ENCODE data around the gene FTO. TPM values are rescaled to one million over a fixed set of nuclear protein-coding genes. Genes with fewer than 3 reads are reported as not detected.
A peak's percentile ranks its signal among the peaks of the same experiment; 100 is the strongest.

Gene FTO
- total and polyA plus RNA-seq, 2 of the 13 experiments (the other 11 are each of a cell fraction or from before 2014, with no cell fraction given) = 41.6 to 55.8 TPM

DNA sequence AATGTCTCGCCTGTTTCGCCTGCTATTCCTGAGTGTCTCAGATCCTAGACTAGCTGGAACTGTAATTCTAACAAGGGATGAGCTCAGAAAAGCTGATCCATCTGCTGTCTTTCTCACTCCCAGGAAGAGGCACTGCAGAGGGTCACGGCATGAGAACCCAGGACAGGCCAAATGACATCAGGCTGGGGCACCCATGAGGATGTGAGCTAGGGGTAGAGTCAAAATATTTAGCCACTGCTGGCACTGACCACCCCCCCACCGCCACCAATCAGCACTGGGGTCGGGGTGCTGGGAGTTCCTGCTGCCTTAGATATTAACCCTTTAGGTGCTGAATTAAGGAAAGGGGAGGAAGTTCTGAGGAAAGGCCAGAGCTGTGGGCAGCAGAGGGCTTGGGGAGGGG, 470.2 kb downstream of the FTO start:
- BruUV-seq (replicated peaks) = no TSS peak
- FAIRE-seq (no peak), DNase-seq (ENCODE audit: low spot score) (no peak), ATAC-seq (no peak)
- 70% methylated on average over 5 of the region's 5 CpGs for WGBS (ENCODE audit: low lambda C conversion rate)
- Histone ChIP-seq H3K79me2 (ENCODE audit: insufficient read depth, low read length) (no peaks in the 10 kb centered on the region), H3K4me3 (replicated peaks in 1 of 3; ENCODE audit: insufficient read depth in 1 of 3, low read depth in 2 of 3, low read length in 3 of 3) (no peak overlapping the region), H3K9me3 (ENCODE audit: low read length) (no peaks in the 10 kb centered on the region), H3K36me3 (replicated peaks in 1 of 2; ENCODE audit: control insufficient read depth in 1 of 2, insufficient read depth in 2 of 2, low read length in 2 of 2) (no peaks in the 10 kb centered on the region), H3K4me2 (ENCODE audit: low read depth, low read length) (peak overlapping the region; percentile 90), H3K9ac (ENCODE audit: insufficient read depth, low read depth, low read length) (peak overlapping the region; percentile 79), H3K27me3 (ENCODE audit: control insufficient read depth in 1 of 2, insufficient read depth in 2 of 2, low read length in 2 of 2) (no peaks in the 10 kb centered on the region), H4K20me1 (ENCODE audit: insufficient read depth, low read length) (no peaks in the 10 kb centered on the region), H3K27ac (ENCODE audit: extremely low read length, insufficient read depth, low read length) (peak overlapping the region; percentile 97), H3K4me1 (ENCODE audit: insufficient read depth, low read length) (peaks cover 91% of the 10 kb centered on the region), H2AFZ (ENCODE audit: low read length) (no peak overlapping the region)
- intact Hi-C loops (cut with micrococcal nuclease; ENCODE audit: unreplicated experiment) = loop anchor here (2.0 to 10.0 kb wide), 3 partner anchors 109 to 629 kb away; partner anchors contain the start of gene IRX3
- CTCF ChIA-PET (ENCODE audit: low intra/inter-chr PET ratio, low total read pairs) = no interaction called here
- POLR2A ChIA-PET = interaction anchor here (0.6 to 4.6 kb wide), 10 partner anchors 9 to 227 kb away, joined by 3 to 155 read pairs (median 4); no protein-coding TSS in a partner anchor
- in situ Hi-C loops (cut with HindIII; ENCODE audit: extremely low pct_ligation_motif_present, low pct_unique_long_range_greater_than_20kb) = no loop called here
- TF ChIP-seq SALL2 (CRISPR knock-in tag; IDR thresholded peaks at IDR 0.05) (0 out of 2 replicates have a peak, but pooled peaks have one; percentile 44), ZNF274 (CRISPR knock-in tag; IDR thresholded peaks at IDR 0.05) (0 out of 2 replicates have a peak, but pooled peaks have one; percentile 17), ZNF652 (CRISPR knock-in tag; IDR thresholded peaks at IDR 0.05; ENCODE audit: borderline replicate concordance, low read depth) (peak; percentile 96), ZNF317 (CRISPR knock-in tag; IDR thresholded peaks at IDR 0.05) (peak; percentile 59; the same call in 1 of the 2 replicates), ZNF264 (CRISPR knock-in tag; IDR thresholded peaks at IDR 0.05) (no peak), MEIS2 (CRISPR knock-in tag; IDR thresholded peaks at IDR 0.05) (no peak), ETV5 (CRISPR knock-in tag; IDR thresholded peaks at IDR 0.05; ENCODE audit: borderline replicate concordance) (0 out of 2 replicates have a peak, but pooled peaks have one; percentile 5), TSC22D2 (CRISPR knock-in tag; IDR thresholded peaks at IDR 0.05; ENCODE audit: borderline replicate concordance) (0 out of 2 replicates have a peak, but pooled peaks have one; percentile 37), HNRNPL (IDR thresholded peaks at IDR 0.05; ENCODE audit: low read depth, low read length) (0 out of 2 replicates have a peak, but pooled peaks have one; percentile 48), ZNF367 (CRISPR knock-in tag; IDR thresholded peaks at IDR 0.05; ENCODE audit: borderline replicate concordance) (no peak), MZF1 (CRISPR knock-in tag; IDR thresholded peaks at IDR 0.05; ENCODE audit: borderline replicate concordance) (no peak), ZNF775 (CRISPR knock-in tag; IDR thresholded peaks at IDR 0.05; ENCODE audit: borderline replicate concordance) (no peak)
- TF ChIP-seq, protein P1, sequence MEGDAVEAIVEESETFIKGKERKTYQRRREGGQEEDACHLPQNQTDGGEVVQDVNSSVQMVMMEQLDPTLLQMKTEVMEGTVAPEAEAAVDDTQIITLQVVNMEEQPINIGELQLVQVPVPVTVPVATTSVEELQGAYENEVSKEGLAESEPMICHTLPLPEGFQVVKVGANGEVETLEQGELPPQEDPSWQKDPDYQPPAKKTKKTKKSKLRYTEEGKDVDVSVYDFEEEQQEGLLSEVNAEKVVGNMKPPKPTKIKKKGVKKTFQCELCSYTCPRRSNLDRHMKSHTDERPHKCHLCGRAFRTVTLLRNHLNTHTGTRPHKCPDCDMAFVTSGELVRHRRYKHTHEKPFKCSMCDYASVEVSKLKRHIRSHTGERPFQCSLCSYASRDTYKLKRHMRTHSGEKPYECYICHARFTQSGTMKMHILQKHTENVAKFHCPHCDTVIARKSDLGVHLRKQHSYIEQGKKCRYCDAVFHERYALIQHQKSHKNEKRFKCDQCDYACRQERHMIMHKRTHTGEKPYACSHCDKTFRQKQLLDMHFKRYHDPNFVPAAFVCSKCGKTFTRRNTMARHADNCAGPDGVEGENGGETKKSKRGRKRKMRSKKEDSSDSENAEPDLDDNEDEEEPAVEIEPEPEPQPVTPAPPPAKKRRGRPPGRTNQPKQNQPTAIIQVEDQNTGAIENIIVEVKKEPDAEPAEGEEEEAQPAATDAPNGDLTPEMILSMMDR (CRISPR knock-in tag; IDR thresholded peaks at IDR 0.05) = no peak
- TF ChIP-seq, protein P2, sequence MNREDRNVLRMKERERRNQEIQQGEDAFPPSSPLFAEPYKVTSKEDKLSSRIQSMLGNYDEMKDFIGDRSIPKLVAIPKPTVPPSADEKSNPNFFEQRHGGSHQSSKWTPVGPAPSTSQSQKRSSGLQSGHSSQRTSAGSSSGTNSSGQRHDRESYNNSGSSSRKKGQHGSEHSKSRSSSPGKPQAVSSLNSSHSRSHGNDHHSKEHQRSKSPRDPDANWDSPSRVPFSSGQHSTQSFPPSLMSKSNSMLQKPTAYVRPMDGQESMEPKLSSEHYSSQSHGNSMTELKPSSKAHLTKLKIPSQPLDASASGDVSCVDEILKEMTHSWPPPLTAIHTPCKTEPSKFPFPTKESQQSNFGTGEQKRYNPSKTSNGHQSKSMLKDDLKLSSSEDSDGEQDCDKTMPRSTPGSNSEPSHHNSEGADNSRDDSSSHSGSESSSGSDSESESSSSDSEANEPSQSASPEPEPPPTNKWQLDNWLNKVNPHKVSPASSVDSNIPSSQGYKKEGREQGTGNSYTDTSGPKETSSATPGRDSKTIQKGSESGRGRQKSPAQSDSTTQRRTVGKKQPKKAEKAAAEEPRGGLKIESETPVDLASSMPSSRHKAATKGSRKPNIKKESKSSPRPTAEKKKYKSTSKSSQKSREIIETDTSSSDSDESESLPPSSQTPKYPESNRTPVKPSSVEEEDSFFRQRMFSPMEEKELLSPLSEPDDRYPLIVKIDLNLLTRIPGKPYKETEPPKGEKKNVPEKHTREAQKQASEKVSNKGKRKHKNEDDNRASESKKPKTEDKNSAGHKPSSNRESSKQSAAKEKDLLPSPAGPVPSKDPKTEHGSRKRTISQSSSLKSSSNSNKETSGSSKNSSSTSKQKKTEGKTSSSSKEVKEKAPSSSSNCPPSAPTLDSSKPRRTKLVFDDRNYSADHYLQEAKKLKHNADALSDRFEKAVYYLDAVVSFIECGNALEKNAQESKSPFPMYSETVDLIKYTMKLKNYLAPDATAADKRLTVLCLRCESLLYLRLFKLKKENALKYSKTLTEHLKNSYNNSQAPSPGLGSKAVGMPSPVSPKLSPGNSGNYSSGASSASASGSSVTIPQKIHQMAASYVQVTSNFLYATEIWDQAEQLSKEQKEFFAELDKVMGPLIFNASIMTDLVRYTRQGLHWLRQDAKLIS (CRISPR knock-in tag; IDR thresholded peaks at IDR 0.05) = 0 out of 2 replicates have a peak, but pooled peaks have one; percentile 12
- TF ChIP-seq, protein P3, sequence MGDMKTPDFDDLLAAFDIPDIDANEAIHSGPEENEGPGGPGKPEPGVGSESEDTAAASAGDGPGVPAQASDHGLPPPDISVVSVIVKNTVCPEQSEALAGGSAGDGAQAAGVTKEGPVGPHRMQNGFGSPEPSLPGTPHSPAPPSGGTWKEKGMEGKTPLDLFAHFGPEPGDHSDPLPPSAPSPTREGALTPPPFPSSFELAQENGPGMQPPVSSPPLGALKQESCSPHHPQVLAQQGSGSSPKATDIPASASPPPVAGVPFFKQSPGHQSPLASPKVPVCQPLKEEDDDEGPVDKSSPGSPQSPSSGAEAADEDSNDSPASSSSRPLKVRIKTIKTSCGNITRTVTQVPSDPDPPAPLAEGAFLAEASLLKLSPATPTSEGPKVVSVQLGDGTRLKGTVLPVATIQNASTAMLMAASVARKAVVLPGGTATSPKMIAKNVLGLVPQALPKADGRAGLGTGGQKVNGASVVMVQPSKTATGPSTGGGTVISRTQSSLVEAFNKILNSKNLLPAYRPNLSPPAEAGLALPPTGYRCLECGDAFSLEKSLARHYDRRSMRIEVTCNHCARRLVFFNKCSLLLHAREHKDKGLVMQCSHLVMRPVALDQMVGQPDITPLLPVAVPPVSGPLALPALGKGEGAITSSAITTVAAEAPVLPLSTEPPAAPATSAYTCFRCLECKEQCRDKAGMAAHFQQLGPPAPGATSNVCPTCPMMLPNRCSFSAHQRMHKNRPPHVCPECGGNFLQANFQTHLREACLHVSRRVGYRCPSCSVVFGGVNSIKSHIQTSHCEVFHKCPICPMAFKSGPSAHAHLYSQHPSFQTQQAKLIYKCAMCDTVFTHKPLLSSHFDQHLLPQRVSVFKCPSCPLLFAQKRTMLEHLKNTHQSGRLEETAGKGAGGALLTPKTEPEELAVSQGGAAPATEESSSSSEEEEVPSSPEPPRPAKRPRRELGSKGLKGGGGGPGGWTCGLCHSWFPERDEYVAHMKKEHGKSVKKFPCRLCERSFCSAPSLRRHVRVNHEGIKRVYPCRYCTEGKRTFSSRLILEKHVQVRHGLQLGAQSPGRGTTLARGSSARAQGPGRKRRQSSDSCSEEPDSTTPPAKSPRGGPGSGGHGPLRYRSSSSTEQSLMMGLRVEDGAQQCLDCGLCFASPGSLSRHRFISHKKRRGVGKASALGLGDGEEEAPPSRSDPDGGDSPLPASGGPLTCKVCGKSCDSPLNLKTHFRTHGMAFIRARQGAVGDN (CRISPR knock-in tag; IDR thresholded peaks at IDR 0.05) = peak; percentile 65
